PC-3 (cell line): ENCODE measurements around the gene EPHA1. TPM values are rescaled to one million over a fixed set of nuclear protein-coding genes. Genes with fewer than 3 reads are reported as not detected.

ENCODE experiments used
- ATAC-seq: fragments of 200-7000 bp; cut with Tn5 transposase; 2 replicates; pipeline ENCODE4 v1.9.1; 2020; ENCODE audit warnings: mild to moderate bottlenecking, moderate library complexity
- BruUV-seq: library from RNA; stranded (reverse); fragments of 400-500 nt; replicated peaks from 2 replicates; lab custom pipeline; 2021; lab: Mats Ljungman, UMichigan
- CTCF ChIA-PET: fragments of 300-600 bp; sonication (Branson Sonifier 250); formaldehyde crosslinking; loops from one replicate; lab custom pipeline; 2022; ENCODE audit warnings: antibody characterized with exemption; lab: Charles Lee
- POLR2A ChIA-PET: fragments of 300-600 bp; sonication (Branson Sonifier 250); formaldehyde crosslinking; loops from one replicate; lab custom pipeline; 2022; ENCODE audit warnings: antibody characterized with exemption; ENCODE audit not compliant: unreplicated experiment; lab: Charles Lee
- DNase-seq: peaks from one replicate; pipeline ENCODE4 v3.0.0-alpha.2; 2015
- H2AFZ ChIP-seq: fragments of 300-600 bp; sonication (generic); 2 replicates; pipeline ENCODE4 v1.6.0; 2016; ENCODE audit warnings: antibody characterized with exemption, low read length
- H3F3A ChIP-seq: fragments of 300-600 bp; sonication (generic); one replicate; pipeline ENCODE4 v1.6.0; 2017; ENCODE audit warnings: antibody characterized with exemption, low read length, control low read depth, mild to moderate bottlenecking; ENCODE audit not compliant: unreplicated experiment
- H3K27ac ChIP-seq: fragments of 300-600 bp; sonication (generic); 2 replicates; pipeline ENCODE4 v1.5.1; 2016; ENCODE audit warnings: mild to moderate bottlenecking, low read length
- H3K27me3 ChIP-seq: fragments of 300-600 bp; sonication (generic); 2 replicates; pipeline ENCODE4 v1.6.1; 2016; ENCODE audit warnings: low read length, mixed read lengths
- H3K36me3 ChIP-seq: fragments of 300-600 bp; sonication (generic); 2 replicates; pipeline ENCODE4 v1.6.1; 2016; ENCODE audit warnings: low read depth, mixed run types, low read length, mixed read lengths
- H3K4me1 ChIP-seq: fragments of 300-600 bp; sonication (generic); 2 replicates; pipeline ENCODE4 v1.5.1; 2016; ENCODE audit warnings: low read length; ENCODE audit not compliant: insufficient read depth
- H3K4me2 ChIP-seq: fragments of 300-600 bp; sonication (generic); 2 replicates; pipeline ENCODE4 v1.6.0; 2016; ENCODE audit warnings: low read length
- H3K4me3 ChIP-seq: fragments of 300-600 bp; sonication (generic); 2 replicates; pipeline ENCODE4 v1.5.1; 2016; ENCODE audit warnings: mild to moderate bottlenecking, low read length, mixed read lengths
- H3K79me2 ChIP-seq: fragments of 300-600 bp; sonication (generic); 2 replicates; pipeline ENCODE4 v1.6.1; 2017; ENCODE audit warnings: low read length, mixed read lengths
- H3K9ac ChIP-seq: fragments of 300-600 bp; sonication (generic); 2 replicates; pipeline ENCODE4 v1.6.0; 2016; ENCODE audit warnings: mild to moderate bottlenecking, low read length
- H3K9me2 ChIP-seq: fragments of 300-600 bp; sonication (generic); replicated peaks from 2 replicates; pipeline ENCODE4 v1.6.1; 2016; ENCODE audit warnings: mixed run types, low read length, mixed read lengths
- H3K9me3 ChIP-seq: fragments of 300-600 bp; sonication (generic); 2 replicates; pipeline ENCODE4 v1.6.1; 2016; ENCODE audit warnings: low read length, mixed read lengths
- H4K20me1 ChIP-seq: fragments of 300-600 bp; sonication (generic); 2 replicates; pipeline ENCODE4 v1.6.1; 2016; ENCODE audit warnings: low read length, mixed read lengths
- EZH2 ChIP-seq: fragments of 300-600 bp; sonication (generic); IDR thresholded peaks from one replicate; pipeline ENCODE4 v1.6.1; 2017; ENCODE audit warnings: antibody characterized with exemption, mild to moderate bottlenecking, low read length; ENCODE audit not compliant: unreplicated experiment
- EZH2phosphoT487 ChIP-seq: fragments of 300-600 bp; sonication (generic); IDR thresholded peaks from 2 replicates; pipeline ENCODE4 v1.6.1; 2018; ENCODE audit warnings: mild to moderate bottlenecking, antibody characterized with exemption, low read length, borderline replicate concordance
- intact Hi-C: fragments of 100-400 bp; cut with micrococcal nuclease; formaldehyde crosslinking; loops from 2 replicates; pipeline ENCODE4 v1.9.0; 2023
- total RNA-seq: library from RNA; depleted of rRNA; stranded (reverse); fragments of >200 nt; gene quantifications from 2 replicates; pipeline ENCODE4 v1.2.3, GENCODE V29; 2014
- TF ChIP-seq, protein P1 (sequence below): fragments of 300-600 bp; sonication (generic); conservative IDR thresholded peaks from 2 replicates; pipeline ENCODE4 v1.5.1; 2017; ENCODE audit warnings: antibody characterized with exemption, low read depth, mild to moderate bottlenecking, low read length

EPHA1 gene
- total RNA-seq, 1 experiment from 2014 or later = 46.4 TPM

DNA sequence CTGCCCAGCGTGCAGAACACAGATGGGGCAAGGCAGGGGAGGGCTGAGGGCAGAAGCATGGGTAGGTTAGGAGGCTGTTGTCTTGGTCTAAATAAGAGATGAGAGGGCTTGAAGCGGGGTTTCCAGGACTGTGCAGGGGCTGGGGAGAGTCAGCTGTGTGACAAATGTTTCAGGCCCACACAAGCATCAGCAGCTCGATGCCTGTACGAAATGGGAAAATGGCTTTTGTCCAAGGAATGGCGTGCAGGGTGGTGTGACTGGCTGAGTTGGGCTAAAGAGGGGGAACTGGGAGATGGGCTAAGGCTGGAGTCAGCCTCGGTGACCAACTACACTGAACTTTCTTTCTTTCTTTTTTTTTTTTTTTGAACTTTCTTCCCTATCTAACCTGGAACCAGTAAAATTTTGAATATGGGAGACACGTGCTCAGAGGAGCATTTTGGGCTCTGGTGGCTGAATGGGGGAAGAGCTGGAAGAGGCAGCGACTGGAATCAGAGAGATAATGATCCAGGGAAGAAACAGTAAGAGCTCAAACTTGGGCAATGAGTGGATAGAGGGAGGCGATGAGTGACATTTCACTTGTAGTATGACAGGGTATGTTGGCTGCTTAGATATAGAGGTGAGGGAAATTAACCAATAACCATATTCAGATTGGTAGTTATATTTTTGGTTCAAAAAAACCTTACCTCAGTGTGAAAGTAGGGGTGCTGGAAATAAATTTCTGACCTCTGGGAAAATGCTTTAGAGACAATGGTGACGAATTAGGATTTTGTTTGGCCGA, 10.2 kb upstream of the EPHA1 start:
- POLR2A ChIA-PET = no interaction called here

DNA sequence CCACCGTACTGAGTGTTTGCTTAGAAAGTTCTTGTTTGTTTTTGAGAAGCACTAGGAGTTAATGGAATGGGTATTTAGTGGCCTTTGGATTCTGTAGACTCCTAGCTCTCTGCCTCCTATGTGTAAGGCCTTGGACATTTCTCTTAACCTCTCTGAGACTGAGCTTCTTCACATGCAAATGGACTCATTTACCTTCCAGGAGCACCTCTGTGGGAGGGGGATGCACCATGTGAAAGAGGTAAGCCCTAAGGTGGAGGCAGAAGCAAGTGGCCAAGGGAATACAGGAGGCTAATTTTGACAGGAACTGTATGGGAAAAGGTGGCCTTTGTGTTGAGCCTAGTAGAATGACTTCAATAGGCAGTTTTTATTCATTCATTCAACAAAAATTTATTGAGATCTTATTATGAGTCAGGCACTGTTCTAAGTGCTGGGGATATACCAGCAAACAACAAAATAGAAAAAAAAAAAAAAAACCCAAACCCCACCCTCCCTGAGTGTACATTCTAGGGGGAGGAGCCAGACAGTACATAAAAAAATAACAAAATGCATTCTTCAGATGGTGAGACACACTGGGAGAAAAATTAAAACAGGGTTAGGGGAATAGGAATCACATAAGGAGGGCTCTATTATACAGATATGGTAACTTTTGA, 9.2 kb upstream of the EPHA1 start:
- H3K9ac ChIP-seq = no peak overlapping the region
- no peaks in the 10 kb centered on the region for H4K20me1 ChIP-seq
- intact Hi-C loops = loop anchor here (2.0 to 10.0 kb wide), 4 partner anchors 36 to 413 kb away; partner anchors contain the start of gene ZYX
- H3K27me3 ChIP-seq = no peaks in the 10 kb centered on the region
- no peak overlapping the region for H3K4me3 ChIP-seq
- no peaks in the 10 kb centered on the region for H3K9me3 ChIP-seq
- peak overlapping the region; percentile 18; the same call in 1 of the 2 replicates for H2AFZ ChIP-seq
- H3K79me2 ChIP-seq = no peaks in the 10 kb centered on the region
- peak; percentile 41 for DNase-seq
- H3K36me3 ChIP-seq = no peaks in the 10 kb centered on the region
- no peak overlapping the region for H3K4me2 ChIP-seq
- ChIA-PET CTCF (interaction anchor here (0.8 to 1.2 kb wide), 2 partner anchors 9 to 37 kb away, joined by 4 to 5 read pairs; partner anchors contain the start of gene EPHA1), POLR2A (no interaction called here)
- peaks cover 32% of the 10 kb centered on the region for H3K4me1 ChIP-seq
- BruUV-seq = no TSS peak
- ATAC-seq = peak; percentile 4; the same call in 1 of the 2 replicates
- H3F3A ChIP-seq = no peaks in the 10 kb centered on the region
- no peaks in the 10 kb centered on the region for H3K9me2 ChIP-seq
- TF ChIP-seq EZH2phosphoT487 = no peak
- TF ChIP-seq, protein P1, sequence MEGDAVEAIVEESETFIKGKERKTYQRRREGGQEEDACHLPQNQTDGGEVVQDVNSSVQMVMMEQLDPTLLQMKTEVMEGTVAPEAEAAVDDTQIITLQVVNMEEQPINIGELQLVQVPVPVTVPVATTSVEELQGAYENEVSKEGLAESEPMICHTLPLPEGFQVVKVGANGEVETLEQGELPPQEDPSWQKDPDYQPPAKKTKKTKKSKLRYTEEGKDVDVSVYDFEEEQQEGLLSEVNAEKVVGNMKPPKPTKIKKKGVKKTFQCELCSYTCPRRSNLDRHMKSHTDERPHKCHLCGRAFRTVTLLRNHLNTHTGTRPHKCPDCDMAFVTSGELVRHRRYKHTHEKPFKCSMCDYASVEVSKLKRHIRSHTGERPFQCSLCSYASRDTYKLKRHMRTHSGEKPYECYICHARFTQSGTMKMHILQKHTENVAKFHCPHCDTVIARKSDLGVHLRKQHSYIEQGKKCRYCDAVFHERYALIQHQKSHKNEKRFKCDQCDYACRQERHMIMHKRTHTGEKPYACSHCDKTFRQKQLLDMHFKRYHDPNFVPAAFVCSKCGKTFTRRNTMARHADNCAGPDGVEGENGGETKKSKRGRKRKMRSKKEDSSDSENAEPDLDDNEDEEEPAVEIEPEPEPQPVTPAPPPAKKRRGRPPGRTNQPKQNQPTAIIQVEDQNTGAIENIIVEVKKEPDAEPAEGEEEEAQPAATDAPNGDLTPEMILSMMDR = no peak
- TF ChIP-seq EZH2 = no peak
- peak overlapping the region; percentile 25; the same call in 1 of the 2 replicates for H3K27ac ChIP-seq

More for the DNA sequence above, 10.2 kb upstream of the EPHA1 start:
- Histone ChIP-seq H3K79me2 (no peaks in the 10 kb centered on the region), H3K9me2 (no peaks in the 10 kb centered on the region), H2AFZ (no peak overlapping the region), H3K9ac (no peak overlapping the region), H3K4me1 (peaks cover 32% of the 10 kb centered on the region), H3F3A (no peaks in the 10 kb centered on the region), H4K20me1 (no peaks in the 10 kb centered on the region), H3K27me3 (no peaks in the 10 kb centered on the region), H3K27ac (no peak overlapping the region), H3K9me3 (no peaks in the 10 kb centered on the region), H3K4me3 (no peak overlapping the region), H3K4me2 (no peak overlapping the region), H3K36me3 (no peaks in the 10 kb centered on the region)
- no peak for TF ChIP-seq EZH2
- TF ChIP-seq EZH2phosphoT487 = no peak
- TF ChIP-seq, protein P1 = no peak
- CTCF ChIA-PET = no interaction called here
- BruUV-seq = no TSS peak
- no peak for ATAC-seq
- intact Hi-C loops = loop anchor here (5.0 to 10.0 kb wide), 3 partner anchors 37 to 414 kb away; partner anchors contain the start of gene ZYX
- DNase-seq = no peak
